Measurements from ENCODE around the gene DIS3L2. TPM values are rescaled to one million over a fixed set of nuclear protein-coding genes. Genes with fewer than 3 reads are reported as not detected.
A peak's percentile ranks its signal among the peaks of the same experiment; 100 is the strongest.

Gene DIS3L2
- total RNA-seq, 1 donor from 2014 or later, result 53.6 TPM

DNA sequence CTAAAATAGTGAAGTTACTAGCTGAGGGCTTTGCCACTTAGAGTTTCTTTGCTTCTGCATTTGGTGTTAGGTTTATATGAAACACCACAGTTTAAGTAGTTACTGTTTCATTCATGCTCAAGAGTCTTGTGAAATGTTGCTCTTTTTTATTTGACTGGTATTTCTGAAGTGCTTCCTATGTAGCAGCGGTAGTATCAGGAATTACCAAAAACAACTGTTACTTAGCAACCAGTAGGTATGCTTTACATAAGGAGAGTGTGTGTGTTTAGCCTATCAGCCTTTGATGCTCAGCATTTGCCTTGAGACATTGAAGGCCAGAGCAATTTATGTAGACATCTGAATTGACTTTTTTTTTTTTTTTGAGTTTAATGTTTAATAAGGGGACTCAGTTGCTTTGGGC is 3.6 kb downstream of the DIS3L2 start:
- TF ChIP-seq, protein P1, sequence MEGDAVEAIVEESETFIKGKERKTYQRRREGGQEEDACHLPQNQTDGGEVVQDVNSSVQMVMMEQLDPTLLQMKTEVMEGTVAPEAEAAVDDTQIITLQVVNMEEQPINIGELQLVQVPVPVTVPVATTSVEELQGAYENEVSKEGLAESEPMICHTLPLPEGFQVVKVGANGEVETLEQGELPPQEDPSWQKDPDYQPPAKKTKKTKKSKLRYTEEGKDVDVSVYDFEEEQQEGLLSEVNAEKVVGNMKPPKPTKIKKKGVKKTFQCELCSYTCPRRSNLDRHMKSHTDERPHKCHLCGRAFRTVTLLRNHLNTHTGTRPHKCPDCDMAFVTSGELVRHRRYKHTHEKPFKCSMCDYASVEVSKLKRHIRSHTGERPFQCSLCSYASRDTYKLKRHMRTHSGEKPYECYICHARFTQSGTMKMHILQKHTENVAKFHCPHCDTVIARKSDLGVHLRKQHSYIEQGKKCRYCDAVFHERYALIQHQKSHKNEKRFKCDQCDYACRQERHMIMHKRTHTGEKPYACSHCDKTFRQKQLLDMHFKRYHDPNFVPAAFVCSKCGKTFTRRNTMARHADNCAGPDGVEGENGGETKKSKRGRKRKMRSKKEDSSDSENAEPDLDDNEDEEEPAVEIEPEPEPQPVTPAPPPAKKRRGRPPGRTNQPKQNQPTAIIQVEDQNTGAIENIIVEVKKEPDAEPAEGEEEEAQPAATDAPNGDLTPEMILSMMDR (conservative IDR thresholded peaks at IDR 0.05), result no peak
- Mint-ChIP-seq H3K9me3 (peaks cover 5% of the 10 kb centered on the region), H3K27ac (no peak overlapping the region), H3K27me3 (no peaks in the 10 kb centered on the region), H3K36me3 (peaks cover 18% of the 10 kb centered on the region), H3K4me1 (ENCODE audit: unreplicated experiment) (peaks cover 26% of the 10 kb centered on the region), H3K4me3 (peak overlapping the region; percentile 60)
- no peak for DNase-seq (ENCODE audit: extremely low spot score, unreplicated experiment)

DNA sequence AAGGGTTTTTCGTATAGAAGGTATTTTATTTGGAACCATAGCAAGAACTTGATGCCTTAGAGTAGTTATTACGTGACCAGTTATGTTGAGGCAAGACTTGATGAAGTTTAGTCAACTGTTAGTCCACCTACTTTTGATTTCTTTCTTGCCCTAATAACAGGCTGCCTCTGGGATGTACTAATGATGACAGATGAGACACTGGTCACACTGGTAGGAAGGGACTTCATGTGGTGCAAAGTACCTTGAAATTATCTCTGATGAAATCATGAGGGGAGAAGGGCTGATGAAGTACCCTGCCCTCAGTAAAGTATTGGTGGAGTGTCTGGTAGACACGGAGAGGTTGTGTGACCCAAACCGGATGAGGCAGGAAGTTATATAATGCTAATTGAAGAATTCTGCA is 5.4 kb downstream of the DIS3L2 start:
- peaks cover 20% of the 10 kb centered on the region for H3K4me1 Mint-ChIP-seq (ENCODE audit: unreplicated experiment)
- TF ChIP-seq, protein P1 (conservative IDR thresholded peaks at IDR 0.05), result no peak
- H3K9me3 Mint-ChIP-seq, result no peaks in the 10 kb centered on the region
- no peak for DNase-seq (ENCODE audit: extremely low spot score, unreplicated experiment)
- H3K27me3 Mint-ChIP-seq, result no peaks in the 10 kb centered on the region
- no peak overlapping the region for H3K4me3 Mint-ChIP-seq
- no peak overlapping the region for H3K27ac Mint-ChIP-seq
- H3K36me3 Mint-ChIP-seq, result peaks cover 12% of the 10 kb centered on the region

DNA sequence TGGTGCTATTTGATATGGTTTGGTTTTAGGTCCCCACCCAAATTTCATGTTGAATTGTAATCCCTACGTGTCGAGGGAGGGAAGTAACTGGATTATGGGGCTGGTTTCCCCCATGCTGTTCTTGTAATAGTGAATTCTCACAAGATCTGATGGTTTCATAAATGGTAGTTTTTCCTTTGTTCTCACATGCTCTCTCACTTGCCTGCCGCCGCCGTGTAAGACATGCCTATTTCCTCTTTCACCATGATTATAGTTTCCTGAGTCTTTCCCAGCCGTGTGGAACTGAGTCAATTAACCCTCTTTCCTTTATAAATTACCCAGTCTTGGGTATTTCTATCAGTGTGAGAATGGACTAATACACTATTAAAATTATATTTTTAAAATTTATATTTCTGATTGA is 7.3 kb downstream of the DIS3L2 start:
- TF ChIP-seq, protein P1 (conservative IDR thresholded peaks at IDR 0.05), result no peak
- DNase-seq (ENCODE audit: extremely low spot score, unreplicated experiment), result no peak
- no peaks in the 10 kb centered on the region for H3K27me3 Mint-ChIP-seq
- no peak overlapping the region for H3K4me3 Mint-ChIP-seq
- H3K9me3 Mint-ChIP-seq, result no peaks in the 10 kb centered on the region
- H3K27ac Mint-ChIP-seq, result no peak overlapping the region
- peaks cover 15% of the 10 kb centered on the region for H3K4me1 Mint-ChIP-seq (ENCODE audit: unreplicated experiment)
- H3K36me3 Mint-ChIP-seq, result peaks cover 16% of the 10 kb centered on the region

DNA sequence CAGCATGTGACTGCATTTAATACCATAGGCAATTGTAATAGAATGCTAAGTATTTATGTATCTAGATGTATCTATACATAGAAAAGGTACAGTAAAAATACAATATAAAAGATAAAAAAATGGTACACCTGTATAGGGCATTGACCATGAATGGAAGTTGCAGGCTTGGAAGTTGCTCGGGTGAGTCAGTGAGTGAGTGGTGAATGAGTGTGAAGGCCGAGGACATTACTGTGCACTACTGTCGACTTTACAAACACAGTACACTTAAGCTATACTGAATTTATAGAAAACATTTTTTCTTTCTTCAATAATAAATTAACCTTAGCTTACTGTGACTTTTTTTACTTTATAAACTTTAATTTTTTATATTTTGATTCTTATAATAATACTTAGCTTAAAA is 8.9 kb downstream of the DIS3L2 start:
- Mint-ChIP-seq H3K27ac (no peak overlapping the region), H3K9me3 (no peaks in the 10 kb centered on the region), H3K4me3 (no peak overlapping the region), H3K4me1 (ENCODE audit: unreplicated experiment) (peaks cover 6% of the 10 kb centered on the region), H3K27me3 (no peaks in the 10 kb centered on the region), H3K36me3 (peaks cover 16% of the 10 kb centered on the region)
- no peak for DNase-seq (ENCODE audit: extremely low spot score, unreplicated experiment)
- TF ChIP-seq, protein P1 (conservative IDR thresholded peaks at IDR 0.05), result no peak

DNA sequence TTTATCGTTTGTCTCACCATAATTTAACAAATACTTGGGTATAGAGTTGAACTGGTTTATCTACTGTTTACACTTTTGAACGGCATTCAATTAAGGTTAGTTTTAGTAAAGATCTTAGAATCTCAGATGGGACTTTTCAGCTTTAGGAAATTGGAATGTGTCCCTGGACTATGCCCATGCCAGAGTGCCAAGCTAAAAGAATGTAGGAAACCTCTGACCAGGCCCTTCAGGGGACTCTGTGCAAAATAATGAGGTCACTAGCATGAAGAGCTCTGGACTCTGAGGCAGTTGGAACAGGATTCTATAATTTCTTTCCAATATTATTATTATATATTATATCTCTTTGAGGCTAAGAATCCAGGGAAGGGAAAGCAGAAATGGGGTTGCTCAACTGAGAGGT is 13.5 kb downstream of the DIS3L2 start:
- TF ChIP-seq, protein P1 (conservative IDR thresholded peaks at IDR 0.05), result no peak
- Mint-ChIP-seq H3K9me3 (no peaks in the 10 kb centered on the region), H3K4me1 (ENCODE audit: unreplicated experiment) (no peaks in the 10 kb centered on the region)

DNA sequence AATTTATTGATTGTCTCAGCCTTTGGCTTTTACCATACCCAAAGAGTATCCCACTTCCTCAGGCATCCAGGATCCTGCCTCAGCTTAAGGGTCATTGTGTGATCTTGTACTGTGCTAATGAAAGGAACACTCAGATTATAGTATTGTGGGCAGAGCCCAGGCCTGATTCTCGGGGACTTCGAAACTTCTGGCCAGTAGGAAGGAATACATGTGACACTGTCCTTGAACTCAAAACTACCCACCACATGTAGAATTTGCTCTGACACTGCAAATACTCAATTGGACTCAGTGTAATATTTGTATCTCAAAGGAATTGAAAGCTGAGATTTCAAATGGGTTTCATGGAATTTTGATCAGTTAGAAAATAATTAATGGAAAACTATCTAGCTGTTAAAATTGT is 15.9 kb downstream of the DIS3L2 start:
- Mint-ChIP-seq H3K4me3 (no peak overlapping the region), H3K4me1 (ENCODE audit: unreplicated experiment) (no peaks in the 10 kb centered on the region), H3K27ac (no peak overlapping the region), H3K36me3 (peaks cover 8% of the 10 kb centered on the region), H3K9me3 (no peaks in the 10 kb centered on the region), H3K27me3 (no peaks in the 10 kb centered on the region)
- DNase-seq (ENCODE audit: extremely low spot score, unreplicated experiment), result no peak
- TF ChIP-seq, protein P1 (conservative IDR thresholded peaks at IDR 0.05), result no peak

More for the DNA sequence above, 13.5 kb downstream of the DIS3L2 start:
- H3K27me3 Mint-ChIP-seq, result no peaks in the 10 kb centered on the region
- peaks cover 8% of the 10 kb centered on the region for H3K36me3 Mint-ChIP-seq
- DNase-seq (ENCODE audit: extremely low spot score, unreplicated experiment), result no peak
- no peak overlapping the region for H3K4me3 Mint-ChIP-seq
- no peak overlapping the region for H3K27ac Mint-ChIP-seq

Data from type B pancreatic cell (in vitro differentiated cells).